Peyer's patch (tissue), 4 donors: ENCODE measurements around the gene LMO4.
A peak's percentile ranks its signal among the peaks of the same experiment; 100 is the strongest.

ENCODE experiments used
- CTCF ChIP-seq, 6 experiments: fragments of 450-650 bp in 4 of 6; fragments of 200-600 bp in 2 of 6; sonication (generic) in 1 of 6; IDR thresholded peaks; one replicate each; pipeline ENCODE4 v1.5.1; 2017 to 2019; ENCODE audit warnings: antibody characterized with exemption in 6 of 6, mild to moderate bottlenecking in 3 of 6, moderate library complexity in 1 of 6
- POLR2A ChIP-seq, 2 donors: fragments of 450-650 bp; IDR thresholded peaks; one replicate each; pipeline ENCODE4 v1.5.1; 2017; ENCODE audit warnings: antibody characterized with exemption in 2 of 2, mild to moderate bottlenecking in 2 of 2, moderate library complexity in 2 of 2

GRCh38 chr1:87335175-87335884 lies 6.7 kb downstream of the LMO4 start:
- TF ChIP-seq CTCF (IDR thresholded peaks at IDR 0.05) = peak in 3 of 6 experiments; percentile 25 to 39 (median 37)
- no peak for TF ChIP-seq POLR2A (IDR thresholded peaks at IDR 0.05)
